ENCODE data around the gene C19orf73.
"Not testable (repeated sequence)": the region's sequence is repeated elsewhere in the genome, so short reads cannot be mapped to it uniquely, and the experiment has no call there.

C19orf73 gene

DNA sequence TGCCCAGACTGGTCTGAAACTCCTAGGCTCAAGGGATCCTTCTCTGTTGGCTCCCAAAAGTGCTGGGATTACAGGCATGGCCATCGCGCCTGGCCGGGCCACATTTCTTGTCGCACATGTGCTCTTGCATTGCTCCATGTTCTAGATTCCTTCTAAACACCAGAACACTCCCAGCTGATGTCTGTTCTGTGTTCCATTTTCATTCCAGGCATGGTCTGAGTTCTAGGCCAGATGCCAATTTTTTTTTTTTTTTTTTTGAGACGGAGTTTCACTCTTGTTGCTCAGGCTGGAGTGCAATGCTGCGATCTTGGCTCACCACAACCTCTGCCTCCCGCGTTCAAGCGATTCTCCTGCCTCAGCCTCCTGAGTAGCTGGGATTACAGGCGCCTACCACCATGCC lies 2.9 kb upstream of the C19orf73 start:
- DNase-seq (ENCODE audit: low spot score), result not testable (repeated sequence)

DNA sequence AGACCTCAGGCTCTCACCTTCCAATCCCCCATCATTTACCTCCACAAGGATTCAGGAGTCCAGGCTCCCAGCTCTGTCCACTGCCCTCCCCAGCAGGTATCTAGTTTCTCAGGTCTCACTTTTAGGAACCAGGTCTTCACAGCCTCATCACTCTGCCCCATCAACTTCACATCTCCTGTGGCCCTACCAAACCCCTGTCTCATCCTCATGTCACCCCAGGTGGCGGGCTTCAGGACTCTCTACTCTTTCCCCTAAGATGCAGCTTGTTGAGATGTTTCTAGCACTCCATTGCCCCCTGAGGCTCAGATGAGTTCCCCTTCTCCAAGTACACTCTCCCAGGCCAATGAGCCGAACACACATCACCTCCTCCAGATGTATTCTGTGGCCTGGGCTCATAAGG lies 1.9 kb upstream of the C19orf73 start:
- DNase-seq (ENCODE audit: low spot score), result no peak

DNA sequence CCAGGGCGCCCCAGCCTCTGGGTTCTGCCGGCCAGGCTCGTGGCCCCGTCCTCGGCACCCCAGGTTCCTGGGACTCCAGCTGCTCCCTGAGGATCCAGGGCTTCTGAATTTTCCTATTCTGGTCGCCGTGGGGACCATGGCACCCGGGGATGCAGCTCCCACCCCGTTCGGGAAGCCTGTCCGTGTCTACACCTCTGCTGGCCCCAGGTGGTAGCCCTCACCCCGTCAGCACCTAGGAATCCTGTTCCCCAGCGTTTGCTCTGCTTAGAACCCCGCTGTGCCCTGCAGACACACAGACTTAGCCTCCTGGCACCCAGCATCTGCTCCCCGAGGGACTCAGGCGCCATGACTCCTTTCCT lies 1.4 kb upstream of the C19orf73 start:
- DNase-seq (ENCODE audit: low spot score), result no peak

DNA sequence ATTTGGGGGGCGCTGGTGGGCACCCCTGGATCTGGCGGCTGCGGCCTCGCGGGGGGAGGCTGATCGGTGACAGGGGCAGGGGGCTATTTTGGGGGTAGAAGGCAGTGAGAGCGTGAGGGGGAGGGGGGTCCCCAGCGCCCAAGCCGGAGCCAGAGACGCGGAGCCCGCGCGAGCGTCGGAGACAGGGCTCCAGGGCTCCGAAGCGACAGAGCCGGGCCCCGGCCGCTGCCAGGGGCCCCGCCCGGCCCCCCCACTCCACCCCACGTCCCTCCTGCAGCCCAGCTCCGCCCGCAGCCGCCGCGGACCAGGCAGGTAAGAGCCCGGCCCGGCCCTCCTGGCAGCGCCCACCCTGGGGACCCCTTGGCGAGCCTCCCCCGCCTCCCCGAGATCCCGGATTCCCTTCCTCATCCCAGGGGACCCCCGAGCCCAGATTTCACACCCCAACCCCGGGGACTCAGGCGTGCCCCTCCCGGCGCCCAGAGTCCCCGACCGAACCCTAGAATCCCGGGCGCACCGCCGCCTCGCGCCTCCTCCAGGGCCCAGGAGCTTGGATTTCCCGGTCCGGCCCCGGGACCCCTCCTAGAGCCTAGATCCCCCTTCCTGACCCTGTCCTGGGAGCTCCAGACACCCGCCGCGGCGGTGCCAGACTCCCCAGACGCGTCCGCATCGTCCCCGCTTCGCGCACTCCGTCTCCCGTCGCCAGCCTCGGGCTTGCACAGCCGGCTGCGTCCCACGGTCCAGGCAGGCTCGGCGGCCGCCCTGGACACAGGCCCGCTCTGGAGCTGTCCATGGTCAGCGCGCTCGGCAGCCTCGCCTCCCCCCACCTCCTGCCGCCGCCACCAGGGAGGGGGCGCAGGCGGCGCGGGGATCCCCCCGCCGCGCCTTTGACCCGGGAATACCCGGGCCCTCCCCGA lies 725 bp upstream of the C19orf73 start, which contains the start of gene PPFIA3:
Gene PPFIA3 (plus strand): TSS at position 134 of the 914 bp plus-strand sequence. CDS start 8,330 bp downstream, outside the sequence.
- peak; percentile 81 for DNase-seq (ENCODE audit: low spot score)

DNA sequence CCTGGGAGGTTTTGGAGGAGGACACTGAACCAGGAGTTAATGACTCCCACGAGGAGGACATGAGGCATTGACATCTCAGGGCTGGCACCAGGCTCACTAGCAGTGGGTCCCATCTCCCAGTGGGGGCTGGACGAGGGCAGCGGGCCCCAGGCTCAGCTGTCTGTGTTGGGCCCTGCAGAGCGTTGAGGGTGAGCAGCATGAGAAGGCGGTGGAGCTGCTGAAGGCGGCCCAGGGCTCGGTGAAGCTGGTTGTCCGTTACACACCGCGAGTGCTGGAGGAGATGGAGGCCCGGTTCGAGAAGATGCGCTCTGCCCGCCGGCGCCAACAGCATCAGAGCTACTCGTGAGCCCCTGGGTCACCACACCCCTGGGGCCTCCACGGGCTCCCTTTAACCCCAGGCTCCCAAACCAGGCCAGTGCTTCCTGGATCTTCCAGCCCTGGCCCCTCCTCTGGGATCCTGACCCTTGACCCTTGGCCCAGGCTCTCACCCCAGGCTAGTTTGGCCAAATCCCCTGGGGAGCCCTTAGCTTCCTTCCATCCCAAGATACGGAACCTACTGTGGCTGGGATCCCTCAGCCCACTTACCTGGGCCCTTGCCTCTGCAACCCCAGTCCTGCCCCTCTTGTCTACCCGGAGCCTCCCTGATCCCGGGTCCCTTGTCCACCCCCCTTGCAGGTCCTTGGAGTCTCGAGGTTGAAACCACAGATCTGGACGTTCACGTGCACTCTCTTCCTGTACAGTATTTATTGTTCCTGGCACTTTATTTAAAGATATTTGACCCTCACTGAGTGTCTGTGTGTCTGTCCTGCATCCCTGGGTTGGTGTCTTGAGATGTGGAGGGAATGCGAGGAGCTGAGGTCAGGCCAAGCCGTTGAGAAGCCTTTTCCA lies 1.0 kb downstream of the C19orf73 start:
- DNase-seq (ENCODE audit: low spot score), result no peak

DNA sequence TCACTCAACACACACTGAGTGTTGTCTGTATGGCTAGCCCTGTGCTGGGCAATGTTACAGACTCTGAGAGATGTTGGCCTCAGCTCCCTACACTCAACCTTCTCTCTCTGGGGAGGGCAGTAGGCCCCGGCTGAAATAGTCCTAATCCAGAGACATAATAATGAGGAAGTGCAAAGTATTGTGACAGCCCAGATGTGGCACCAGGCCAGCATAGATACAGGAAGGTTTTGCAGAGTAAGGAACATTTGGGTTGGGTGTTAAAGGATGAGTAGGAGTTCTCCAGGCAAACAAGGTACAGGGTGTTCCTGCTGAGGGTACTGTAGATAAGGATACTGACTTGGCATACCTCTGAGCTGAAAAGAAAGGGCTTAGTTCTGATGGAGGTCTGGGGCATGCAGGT lies 2.4 kb downstream of the C19orf73 start:
- DNase-seq (ENCODE audit: low spot score), result no peak

DNA sequence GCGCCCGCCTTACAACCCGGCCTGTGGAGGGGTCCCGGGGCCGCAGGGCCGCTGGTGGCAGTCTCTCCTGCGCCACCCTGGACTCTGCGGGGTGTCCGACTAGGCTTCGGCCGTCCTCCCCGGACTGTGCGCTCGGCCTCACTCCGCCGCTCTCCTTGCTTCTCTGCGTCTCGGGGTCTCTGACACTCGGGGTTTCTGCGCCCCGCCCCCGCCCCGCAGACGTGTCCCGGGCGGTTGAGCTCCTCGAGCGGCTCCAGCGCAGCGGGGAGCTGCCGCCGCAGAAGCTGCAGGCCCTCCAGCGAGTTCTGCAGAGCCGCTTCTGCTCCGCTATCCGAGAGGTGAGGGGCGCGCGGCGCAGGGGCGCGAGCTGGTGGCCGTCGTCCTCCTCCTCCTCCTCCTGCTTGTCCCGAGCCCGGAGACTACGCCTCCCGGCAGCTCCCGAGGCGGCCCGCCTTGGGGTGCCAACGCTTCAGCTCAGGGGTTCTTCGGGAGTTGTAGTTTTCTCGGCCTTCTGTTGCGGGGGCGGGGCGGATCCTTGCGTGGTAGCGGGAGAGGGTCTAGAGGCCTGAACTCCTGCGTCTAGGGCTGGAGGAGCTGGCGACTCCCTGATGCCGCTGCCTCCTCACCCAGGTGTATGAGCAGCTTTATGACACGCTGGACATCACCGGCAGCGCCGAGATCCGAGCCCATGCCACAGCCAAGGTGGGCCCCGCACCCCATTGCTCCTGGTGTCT lies 4.1 kb downstream of the C19orf73 start:
- peak; percentile 53 for DNase-seq (ENCODE audit: low spot score)

DNA sequence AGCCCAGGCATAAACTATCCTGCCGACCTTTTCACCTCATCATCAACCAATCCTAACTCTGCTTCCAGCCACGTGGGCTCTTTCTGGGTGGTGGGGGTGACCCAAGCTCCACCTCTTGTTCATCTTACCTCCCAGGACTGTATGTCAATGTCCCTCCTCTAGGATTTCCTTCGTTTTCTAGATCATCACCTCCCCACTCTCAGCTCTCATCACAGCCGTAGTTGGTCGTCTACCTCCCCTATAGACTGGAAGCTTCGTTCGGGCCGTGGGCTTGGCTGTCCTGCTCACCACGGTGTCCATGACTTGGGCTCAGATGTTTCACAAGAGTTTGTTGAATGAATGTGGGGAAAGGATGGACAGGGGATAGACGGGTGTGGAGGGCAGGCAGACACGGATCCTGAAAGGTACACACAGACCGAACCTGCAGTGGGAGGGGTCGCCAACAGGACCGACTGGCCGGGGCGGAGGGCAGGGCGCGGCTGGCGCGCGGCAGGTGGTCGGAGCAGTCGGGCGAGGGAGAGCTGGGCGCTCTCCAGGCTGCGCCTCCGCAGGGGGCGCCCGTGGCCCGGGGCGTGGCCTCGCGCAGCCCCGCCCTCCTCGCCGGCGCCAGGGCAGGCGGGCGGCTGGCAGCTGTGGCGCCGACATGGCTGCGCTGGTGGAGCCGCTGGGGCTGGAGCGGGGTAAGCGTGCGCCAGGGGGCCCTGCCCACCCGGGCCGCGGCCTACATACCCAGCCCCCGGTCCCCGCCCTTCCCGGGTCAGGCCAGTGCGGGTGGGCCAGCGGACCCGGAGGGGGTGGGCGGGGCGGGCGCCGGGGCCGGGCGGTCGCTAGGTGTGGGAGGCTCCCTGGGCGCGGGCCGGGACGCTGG lies 4.9 kb downstream of the C19orf73 start, which contains the start of gene LIN7B:
Gene LIN7B (plus strand): TSS at position 609 of the 868 bp plus-strand sequence. CDS start 35 bp downstream, at position 644.
- DNase-seq (ENCODE audit: low spot score), result peak; percentile 87

DNA sequence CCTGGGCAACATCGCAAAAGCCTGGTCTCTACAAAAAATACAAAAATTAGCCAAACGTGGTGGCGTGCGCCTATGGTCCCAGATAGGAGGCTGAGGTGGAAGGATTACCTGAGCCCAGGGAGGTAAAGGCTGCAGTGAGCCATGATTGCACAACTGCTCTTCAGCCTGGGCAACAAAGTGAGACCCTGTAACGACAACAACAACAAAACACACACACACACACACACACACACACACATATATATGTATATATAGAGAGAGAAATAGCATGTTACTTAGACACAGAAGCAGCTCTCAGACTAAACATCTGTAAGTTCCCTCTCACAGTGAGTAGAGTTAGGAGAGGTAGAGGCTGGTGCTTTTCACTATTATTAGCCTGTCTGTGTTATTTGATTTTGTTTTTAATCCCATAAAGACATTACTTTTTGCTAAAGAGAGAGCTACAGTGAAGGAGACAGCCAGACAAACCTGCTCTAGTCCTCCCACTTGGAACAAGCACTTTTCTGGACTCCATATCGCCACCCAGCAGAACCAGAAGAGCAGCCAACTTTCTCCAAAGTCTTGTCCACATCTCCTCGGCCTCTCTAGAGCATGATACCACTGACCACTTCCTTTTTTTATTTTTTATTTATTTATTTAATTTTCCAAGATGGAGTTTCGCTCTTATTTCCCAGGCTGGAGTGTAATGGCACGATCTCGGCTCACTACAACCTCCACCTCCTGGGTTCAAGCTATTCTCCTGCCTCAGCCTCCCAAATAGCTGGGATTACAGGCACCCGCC lies 7.5 kb downstream of the C19orf73 start:
- DNase-seq (ENCODE audit: low spot score), result no peak

DNA sequence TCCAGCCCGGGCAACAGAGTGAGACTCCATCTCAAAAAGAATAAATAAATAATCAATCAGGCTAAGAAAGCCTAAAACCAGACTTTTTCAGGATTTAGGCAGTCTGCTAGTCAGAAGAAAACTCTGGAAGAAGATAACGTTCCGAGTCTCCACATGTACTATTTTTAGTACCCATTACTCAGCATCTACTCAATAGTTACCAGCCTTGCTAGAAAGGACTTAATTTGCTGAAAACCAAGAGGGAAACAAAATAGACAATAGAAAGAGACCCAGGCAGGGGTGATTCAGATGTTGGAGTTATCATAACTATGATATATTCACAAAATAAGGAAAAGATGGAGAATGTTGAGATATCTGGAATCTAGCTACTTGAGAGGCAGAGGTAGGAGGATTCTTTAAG lies 8.4 kb downstream of the C19orf73 start:
- peak; percentile 67 for DNase-seq (ENCODE audit: low spot score)

DNA sequence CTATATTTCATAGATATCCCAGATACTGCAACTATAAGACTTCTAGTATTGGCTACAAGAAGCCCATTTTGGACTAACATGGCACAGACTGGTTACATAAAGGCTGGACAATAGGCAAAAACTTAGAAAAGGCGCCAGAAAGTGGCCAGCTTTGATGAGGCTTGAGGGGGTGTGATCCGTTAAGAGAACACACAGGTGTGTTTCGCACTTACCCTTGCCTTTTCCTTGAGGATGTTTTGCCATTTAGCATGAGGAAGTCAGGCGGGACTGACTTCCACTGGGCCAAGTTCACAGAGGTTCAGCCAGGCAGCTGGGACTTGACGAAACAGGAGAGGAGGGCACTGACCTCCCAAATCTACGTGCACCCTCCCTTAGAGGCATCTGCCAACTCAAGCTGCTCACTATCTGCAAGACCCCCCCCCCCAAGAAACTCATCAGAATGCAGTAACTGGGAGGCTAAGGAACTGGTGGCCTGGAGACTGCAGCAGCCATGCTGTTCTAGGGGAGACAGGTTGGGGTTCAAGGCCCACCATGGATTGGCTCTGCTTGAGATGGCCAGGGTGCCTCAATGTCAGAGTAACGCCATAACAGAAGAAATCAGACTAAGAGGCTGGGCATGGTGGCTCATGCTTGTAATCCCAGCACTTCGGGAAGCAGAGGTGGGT lies 9.2 kb downstream of the C19orf73 start:
- DNase-seq (ENCODE audit: low spot score), result no peak

DNA sequence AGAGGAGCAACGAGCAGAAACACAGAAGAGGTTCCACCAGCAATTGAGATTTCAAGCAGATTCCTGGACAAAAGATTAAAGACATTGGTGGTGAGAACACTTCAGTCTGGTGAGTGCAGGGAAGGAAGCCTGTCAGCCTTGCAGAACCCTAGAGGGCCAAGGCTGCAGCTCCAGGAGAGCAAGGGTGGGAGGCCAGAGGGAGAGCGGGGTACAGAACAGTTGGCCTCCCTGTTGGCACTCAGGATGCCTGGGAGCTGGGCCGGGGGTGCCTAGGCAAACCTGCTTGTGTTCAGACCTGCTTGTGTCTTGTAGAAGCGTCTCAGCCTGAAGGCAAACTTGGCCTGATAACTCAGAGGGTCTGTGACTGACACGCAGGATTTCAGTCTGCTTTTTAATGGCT lies 9.9 kb downstream of the C19orf73 start:
- no peak for DNase-seq (ENCODE audit: low spot score)

DNA sequence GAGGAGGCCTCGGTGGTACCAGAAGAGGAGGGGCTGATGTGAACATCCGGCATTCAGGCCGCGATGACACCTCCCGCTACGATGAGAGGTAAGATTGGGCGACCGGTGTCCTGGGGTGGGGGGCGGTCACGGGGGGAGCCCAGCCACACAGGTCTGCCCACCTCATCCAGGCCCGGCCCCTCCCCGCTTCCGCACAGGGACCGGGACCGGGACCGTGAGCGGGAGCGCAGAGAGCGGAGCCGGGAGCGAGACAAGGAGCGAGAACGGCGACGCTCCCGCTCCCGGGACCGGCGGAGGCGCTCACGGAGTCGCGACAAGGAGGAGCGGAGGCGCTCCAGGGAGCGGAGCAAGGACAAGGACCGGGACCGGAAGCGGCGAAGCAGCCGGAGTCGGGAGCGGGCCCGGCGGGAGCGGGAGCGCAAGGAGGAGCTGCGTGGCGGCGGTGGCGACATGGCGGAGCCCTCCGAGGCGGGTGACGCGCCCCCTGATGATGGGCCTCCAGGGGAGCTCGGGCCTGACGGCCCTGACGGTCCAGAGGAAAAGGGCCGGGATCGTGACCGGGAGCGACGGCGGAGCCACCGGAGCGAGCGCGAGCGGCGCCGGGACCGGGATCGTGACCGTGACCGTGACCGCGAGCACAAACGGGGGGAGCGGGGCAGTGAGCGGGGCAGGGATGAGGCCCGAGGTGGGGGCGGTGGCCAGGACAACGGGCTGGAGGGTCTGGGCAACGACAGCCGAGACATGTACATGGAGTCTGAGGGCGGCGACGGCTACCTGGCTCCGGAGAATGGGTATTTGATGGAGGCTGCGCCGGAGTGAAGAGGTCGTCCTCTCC lies 11.1 kb downstream of the C19orf73 start:
- DNase-seq (ENCODE audit: low spot score), result no peak

DNA sequence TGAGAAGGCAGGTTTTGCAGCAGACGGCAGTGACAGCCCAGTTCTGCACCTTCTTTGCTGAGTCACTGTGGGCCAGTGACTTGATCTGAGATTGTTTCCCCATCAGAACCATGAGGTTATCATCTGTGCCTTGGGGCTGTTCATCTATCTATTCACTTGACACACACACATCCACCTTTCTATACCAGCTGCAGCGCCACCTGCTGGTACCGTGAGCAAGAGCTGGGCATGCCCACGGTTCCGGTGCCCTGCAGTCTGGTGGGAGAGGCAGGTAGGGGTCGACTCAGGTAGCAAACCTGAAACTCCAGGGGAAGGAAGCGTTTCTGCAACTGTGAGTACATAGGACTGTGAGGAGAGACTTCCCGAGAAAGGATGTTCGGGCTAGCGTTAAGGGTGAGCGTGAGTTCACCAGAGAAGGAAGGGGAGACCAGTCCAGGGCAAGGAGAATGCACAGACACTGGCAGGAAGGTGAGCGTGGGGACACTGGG lies 12.3 kb downstream of the C19orf73 start:
- DNase-seq (ENCODE audit: low spot score), result peak; percentile 44

DNA sequence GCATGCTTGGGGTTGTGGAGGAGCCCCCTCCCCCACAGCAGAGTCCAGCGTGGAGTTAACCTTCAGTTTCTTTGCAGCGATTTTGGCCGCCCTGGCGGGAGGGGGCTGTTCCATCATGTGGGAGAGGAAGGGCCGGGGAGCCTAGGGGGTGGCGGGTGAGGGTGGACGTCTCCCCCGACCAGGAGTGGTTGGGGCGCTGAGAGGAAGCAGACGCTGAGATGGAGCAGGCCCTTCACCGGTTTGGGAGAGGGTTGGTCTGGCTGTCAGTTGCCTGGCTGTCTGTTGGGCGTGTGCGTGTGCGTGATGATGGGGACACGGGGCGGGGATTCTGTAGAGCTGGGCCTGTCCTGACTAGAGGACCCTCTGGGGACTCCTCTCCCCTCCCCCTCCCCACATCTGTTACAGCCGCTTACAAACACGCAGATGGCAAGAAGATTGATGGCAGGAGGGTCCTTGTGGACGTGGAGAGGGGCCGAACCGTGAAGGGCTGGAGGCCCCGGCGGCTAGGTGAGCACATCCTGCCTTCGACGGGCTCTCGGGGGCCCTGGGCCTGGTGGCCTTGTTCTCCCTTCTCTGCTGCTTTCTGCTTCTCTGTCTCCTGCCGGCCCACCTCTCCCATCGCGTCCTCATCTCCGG lies 14.6 kb downstream of the C19orf73 start:
- DNase-seq (ENCODE audit: low spot score), result no peak

DNA sequence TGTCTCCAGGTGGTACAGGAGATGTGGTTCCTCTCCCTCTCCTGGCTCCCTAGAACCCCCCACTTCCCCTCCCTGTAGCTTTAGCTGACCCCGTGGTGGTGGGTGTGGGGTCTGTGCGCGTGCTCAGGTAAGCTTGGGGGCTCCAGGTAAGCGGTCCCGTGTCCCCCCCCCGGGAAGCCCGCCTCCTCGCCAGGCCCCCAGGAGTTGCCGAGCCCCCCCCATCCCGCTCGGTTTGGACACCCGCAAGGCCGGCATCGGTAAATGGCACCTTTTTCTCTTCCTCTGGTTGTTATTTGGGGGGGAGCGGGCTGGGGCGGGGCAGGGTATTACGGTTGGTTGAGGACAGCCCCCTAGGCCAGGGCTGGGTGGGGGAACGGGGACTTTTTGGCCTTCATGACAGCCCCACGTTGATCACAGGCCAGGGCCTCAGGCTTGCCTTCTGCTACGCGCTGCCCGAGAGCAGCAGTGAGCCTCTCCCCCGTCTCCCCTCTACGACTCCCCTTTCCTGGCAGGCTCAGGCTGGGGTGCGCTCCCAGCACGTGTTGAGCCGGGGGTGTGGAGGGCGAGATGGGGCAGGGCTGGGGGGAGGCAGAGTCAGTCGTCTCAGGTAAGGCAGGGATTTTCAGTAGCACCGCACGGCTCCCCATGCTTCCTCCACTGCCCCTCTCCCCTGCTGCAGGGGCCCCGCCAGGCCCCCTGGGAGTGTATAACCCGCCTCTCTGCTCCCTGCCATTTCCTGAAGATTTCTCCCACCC lies 15.4 kb downstream of the C19orf73 start:
- no peak for DNase-seq (ENCODE audit: low spot score)

DNA sequence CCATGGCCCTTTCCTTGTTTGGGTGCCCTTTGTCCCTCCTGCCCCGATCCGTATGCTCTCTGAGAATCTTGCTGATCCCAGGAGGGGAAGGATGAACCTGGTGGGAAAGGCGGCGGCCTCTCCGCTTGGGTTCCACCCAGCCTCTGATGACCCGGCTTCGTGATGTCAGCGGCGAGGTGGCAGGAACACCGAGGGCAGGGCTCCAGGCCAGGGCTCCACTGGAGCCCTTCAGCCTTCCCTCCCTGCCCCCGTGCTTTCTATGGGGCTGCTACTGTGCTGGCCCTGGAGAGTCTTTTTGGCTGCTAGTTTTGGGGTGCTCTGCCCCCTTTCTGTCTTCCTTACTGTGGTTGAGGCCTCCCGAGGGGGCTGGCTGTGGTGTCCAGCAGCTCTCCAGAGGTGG lies 16.6 kb downstream of the C19orf73 start:
- DNase-seq (ENCODE audit: low spot score), result no peak

Data from hepatic stellate cell (primary cell).